Measurements from ENCODE around the gene DAO.

Gene DAO

DNA sequence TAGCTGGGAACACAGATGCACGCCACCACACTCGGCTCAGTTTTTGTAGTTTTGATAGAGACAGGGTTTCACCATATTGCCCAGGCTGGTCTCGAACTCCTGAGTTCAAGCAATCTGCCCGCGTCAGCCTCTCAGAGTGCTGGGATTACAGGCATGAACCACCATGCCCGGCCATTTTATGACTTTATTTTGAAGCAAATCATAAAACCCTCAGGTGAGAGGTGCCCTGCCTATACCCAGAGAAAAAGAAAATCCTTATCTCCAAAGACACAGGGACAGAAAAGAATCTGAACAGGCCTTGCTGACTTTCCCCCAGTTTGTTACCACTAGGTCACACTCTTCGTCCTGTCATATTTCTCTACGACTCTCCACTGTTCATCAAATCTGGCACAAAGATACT is 48.8 kb downstream of the DAO start:
- DNase-seq: no peak

DNA sequence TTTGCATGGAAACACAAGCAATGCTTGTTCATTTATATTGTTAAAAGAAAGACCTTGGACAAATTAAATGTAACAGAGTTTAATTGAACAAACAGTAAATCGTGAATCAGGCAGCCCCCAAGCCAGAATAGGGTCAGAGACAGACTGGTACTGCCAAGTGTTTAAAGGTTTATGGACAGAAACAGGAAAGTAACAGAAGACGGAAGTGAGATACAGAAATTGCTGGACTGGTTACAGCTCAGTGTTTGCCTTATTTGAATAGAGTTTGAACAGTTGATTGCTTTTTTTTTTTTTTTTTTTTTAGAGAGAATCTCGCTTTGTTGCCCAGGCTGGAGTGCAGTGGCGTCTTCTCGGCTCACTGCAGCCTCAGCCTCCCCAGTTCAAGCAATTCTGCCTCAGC is 50.3 kb downstream of the DAO start:
- no peak for DNase-seq

DNA sequence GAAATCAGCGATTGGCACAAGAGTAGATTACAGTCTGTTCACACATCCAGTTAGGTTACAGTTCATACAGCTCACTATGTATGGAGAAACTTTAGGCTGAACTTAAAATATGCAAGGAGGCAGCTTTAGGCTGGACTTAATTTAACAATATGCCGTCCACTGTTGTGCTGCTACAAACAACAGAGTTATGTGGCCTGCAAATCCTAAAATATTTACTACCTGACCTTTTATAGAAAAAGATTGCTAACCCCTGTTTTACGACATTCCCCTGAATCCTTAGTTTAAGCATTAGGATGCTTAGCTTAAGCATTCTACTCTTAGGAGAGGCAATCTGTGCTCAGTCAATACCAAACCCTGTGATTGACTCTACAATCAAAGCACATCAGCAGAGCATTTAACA is 50.9 kb downstream of the DAO start:
- DNase-seq: no peak

DNA sequence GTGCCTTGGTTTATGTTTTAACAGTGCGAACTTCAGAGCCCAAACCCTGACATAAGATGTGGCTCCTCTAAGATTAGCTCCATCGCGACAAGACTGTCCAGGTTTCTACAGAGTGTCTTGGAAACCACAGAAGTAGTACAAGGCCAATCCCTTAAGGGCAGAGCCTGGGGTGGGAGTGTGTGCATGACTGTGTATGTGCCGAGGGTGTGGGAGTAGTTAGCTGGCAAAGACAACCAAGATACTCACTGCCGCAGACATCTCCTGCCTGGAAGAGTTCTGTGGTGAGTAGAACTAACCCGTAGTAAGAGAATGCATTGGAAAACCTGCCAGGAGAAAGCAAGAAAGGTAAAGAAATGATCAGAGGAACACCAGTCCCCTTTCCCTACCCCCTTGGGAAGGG is 54.1 kb downstream of the DAO start:
- no peak for DNase-seq

DNA sequence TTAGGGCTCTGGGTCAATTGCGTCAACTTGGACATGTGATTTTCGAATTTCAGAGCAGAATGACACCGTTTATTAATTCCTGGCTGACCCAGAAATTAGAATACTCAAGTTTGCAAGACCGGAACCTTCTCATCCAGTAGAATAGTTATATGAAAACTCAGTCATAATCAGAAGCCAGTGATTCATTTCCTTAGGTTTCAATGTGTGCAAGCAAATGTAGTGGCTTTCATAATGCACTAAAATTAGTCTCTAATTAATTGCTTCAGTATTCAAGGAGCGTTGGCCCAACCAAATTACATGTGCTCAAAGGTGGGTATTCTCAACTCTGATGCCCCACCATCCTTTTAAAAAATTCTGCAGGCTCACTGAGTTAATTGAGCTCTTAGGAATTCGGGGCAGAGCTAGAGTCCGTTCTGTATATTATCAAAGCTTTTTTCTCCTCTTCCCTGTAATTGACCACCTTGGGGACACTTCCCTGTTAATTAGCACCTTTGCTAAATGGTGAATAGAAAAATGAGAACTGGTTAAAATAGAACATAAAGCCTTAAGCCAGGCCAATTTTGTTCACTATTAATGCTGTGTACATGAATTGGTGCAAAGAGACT is 55.4 kb downstream of the DAO start:
- no peak for DNase-seq

DNA sequence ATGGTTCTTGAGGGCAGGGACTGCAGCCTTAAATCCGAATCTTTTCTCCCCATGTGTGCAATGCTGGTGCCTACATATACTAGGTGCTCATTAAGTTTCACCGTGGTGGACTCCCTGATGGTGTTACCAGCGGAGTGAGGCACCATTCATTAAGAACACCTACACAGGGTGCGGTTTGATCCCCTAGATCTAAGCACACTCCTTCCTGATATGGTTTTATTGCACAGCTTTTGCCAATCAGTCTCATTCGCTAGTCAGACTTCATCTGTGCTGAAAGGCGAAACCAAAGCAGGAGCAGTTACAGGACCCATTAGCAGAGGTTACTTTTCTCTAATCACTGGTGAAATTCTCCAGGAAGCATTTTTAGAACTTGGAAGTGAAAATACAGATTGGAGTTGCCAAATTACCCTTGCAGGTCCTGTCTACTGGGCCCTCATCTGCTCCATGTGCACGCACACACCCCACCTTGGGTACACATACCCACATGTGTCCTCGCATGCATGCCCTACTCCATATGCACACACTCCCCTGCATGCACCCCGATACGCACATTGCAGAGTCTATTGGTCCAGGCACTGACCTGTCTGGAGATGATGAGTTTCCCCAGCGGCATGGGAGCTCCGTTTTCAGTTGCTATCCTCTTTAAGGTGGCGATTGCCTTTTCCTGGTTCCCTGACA is 58.5 kb downstream of the DAO start:
- DNase-seq: no peak

DNA sequence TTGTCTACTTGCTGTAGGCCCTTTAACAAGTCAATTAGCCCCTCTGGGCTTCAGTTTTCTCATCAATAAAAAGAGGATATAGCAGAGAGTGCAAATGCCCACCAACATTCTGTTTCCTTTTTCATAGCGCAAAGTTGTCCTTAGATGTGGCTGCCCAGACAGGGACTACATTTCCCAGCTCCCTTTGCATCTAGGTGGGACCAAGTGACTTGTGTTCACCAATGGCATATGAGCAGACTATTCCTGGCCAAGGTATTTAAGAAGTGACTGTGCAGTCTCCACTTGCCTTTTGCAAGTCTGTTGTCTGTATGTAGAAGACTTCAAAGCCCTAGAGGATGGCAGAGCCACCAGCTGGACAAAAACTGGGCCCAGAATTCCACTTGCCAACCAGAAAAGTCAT is 59.7 kb downstream of the DAO start:
- DNase-seq: no peak

DNA sequence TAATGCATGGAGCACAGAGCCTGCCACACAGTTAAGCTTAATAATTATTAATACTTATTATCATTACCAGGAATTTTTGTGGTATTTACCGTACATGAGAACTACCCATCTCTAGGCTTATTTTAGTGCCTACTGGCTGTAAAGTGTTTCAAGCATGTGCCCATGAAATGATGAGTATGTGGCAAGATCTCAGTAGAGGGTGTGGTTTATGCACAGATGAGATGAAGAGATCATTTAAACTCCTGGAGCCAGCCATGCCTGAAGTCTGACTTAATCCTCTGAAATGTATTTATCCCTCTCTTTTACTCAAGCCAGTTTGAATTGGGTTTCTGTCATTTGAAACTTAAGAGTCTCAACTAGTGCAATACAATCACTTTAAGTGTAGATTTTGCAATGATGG is 60.2 kb downstream of the DAO start:
- no peak for DNase-seq

DNA sequence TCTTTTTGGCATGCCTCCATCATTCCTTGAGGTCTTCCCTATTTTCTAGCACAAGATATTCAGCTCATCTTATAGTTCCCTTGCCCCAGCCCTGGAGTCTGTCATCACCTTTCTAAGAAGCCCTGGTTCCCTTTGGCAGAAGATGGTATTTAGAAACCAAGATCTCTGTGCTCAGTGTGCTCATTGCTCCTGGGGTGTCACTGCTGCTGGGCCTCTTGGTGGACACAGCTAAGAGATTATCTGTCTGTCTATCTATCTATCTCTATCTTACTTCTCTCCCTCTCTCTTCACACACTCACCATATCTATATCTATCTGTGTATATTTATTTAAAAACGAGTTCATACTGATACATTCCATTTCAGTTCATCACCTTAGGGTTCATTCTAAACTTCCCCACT is 67.2 kb downstream of the DAO start:
- no peak for DNase-seq

DNA sequence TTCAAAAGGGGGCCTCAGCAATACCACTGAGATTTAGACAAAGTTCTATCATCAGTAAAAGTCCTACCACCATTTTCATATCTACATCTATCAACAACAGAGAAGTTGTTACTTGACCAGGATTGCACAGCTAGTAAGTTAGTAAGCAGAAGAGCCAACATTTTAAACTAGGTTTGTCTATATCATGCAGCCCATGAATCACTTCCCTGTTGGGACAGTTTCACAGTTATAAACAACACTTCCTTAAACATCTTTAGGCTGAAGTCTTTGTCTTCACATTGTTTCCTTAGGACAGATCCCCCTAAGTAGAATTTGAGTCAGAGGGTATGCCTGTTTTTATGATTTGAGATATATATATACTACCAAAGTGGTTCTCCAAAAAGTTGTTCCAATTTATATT is 68.5 kb downstream of the DAO start:
- DNase-seq: no peak

DNA sequence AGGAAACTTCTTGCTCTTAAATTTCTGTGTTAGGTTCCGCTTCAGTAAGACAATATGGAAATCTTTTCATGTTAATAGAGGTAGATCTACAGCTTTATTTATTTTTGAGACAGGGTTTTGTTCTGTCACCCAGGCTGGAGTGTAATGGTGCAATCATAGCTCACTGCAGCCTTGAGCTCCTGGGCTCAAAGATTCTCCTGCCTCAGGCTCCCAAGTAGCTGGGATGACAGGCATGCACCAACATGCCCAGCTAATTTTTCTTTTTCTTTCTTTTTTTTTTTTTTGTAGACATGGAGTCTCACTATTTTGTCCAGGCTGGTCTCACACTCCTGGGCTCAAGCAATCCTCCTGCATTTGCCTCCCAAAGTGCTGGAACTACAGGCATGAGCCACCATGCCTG is 70.1 kb downstream of the DAO start:
- no peak for DNase-seq
